DND-41 (cell line): ENCODE results near the gene KIT.

Experiments
- CTCF ChIP-seq: IDR thresholded peaks from 2 replicates; pipeline ENCODE4 v1.5.1; 2012; ENCODE audit warnings: borderline replicate concordance, low read length, moderate library complexity, mild to moderate bottlenecking; ENCODE audit not compliant: poor library complexity, severe bottlenecking; ENCODE audit errors: extremely low read depth
- EZH2 ChIP-seq: IDR thresholded peaks from 3 replicates; pipeline ENCODE4 v1.6.1; 2012; ENCODE audit warnings: borderline replicate concordance, low read depth, mild to moderate bottlenecking, moderate library complexity, low read length, inconsistent platforms; ENCODE audit not compliant: severe bottlenecking

GRCh38 chr4:54743562-54743961, 85.8 kb downstream of the KIT start:
- TF ChIP-seq CTCF, result no peak
- no peak for TF ChIP-seq EZH2
